ENCODE results near the gene C6. TPM values are rescaled to one million over a fixed set of nuclear protein-coding genes. Genes with fewer than 3 reads are reported as not detected.

Gene C6
- total and polyA plus RNA-seq, 10 of the 15 experiments (the other 5 are each of a cell fraction or from before 2014, with no cell fraction given), result 0.31 TPM; not detected in 9

GRCh38 chr5:41118177-41118576, 95.2 kb downstream of the C6 start:
- ChIA-PET POLR2A (interaction anchor here (0.7 kb wide), 1 partner anchor 407 kb away, joined by 4 read pairs; no protein-coding TSS in a partner anchor), RAD21 (ENCODE audit: unreplicated experiment) (no interaction called here), CTCF (interaction anchor here (0.9 kb wide), 1 partner anchor 214 kb away, joined by 3 read pairs; no protein-coding TSS in a partner anchor), SMC1A (ENCODE audit: uncharacterized antibody, unreplicated experiment) (no interaction called here)
- Histone ChIP-seq H3K9me3 (replicated peaks; ENCODE audit: control insufficient read depth, insufficient read depth, low read length) (no peaks in the 10 kb centered on the region), H4K20me1 (ENCODE audit: control insufficient read depth, insufficient read depth) (no peaks in the 10 kb centered on the region), H3K9ac (ENCODE audit: control insufficient read depth, insufficient read depth, low read length) (no peak overlapping the region), H3K79me2 (ENCODE audit: control insufficient read depth, insufficient read depth, low read length) (no peaks in the 10 kb centered on the region), H3K4me3 (no peak overlapping the region), H3K27me3 (replicated peaks in 1 of 2; ENCODE audit: control insufficient read depth in 2 of 2, insufficient read depth in 2 of 2, low read length in 1 of 2) (no peaks in the 10 kb centered on the region), H3K4me2 (ENCODE audit: control insufficient read depth, insufficient read depth) (no peak overlapping the region), H3K4me1 (ENCODE audit: control insufficient read depth, insufficient read depth, low read length) (no peaks in the 10 kb centered on the region), H3K27ac (ENCODE audit: control insufficient read depth, insufficient read depth) (no peak overlapping the region), H3K36me3 (ENCODE audit: control insufficient read depth in 2 of 2, insufficient read depth in 2 of 2, low read length in 1 of 2) (no peaks in the 10 kb centered on the region), H2AFZ (ENCODE audit: control insufficient read depth, low read depth, low read length) (no peak overlapping the region)
- in situ Hi-C loops (cut with MboI) (no loop called here), intact Hi-C loops (cut with micrococcal nuclease; ENCODE audit: unreplicated experiment) (no loop called here)
- ATAC-seq, result no peak
- TF ChIP-seq EZH2 (IDR thresholded peaks at IDR 0.05; ENCODE audit: borderline replicate concordance, control insufficient read depth, low read depth, low read length) (no peak), CTCF (IDR thresholded peaks at IDR 0.05 in 2 of 3, conservative IDR thresholded peaks at IDR 0.05 in 1 of 3; ENCODE audit: control insufficient read depth in 2 of 3, extremely low read depth in 1 of 3, insufficient read depth in 1 of 3, low read depth in 3 of 3, low read length in 3 of 3) (no peak), MLLT1 (IDR thresholded peaks at IDR 0.05) (no peak), POLR2AphosphoS5 (IDR thresholded peaks at IDR 0.05; ENCODE audit: low read length) (no peak), ZBTB4 (CRISPR knock-in tag; IDR thresholded peaks at IDR 0.05) (no peak)
- FAIRE-seq, result no peak
- WGBS (ENCODE audit: insufficient coverage, insufficient replicate concordance, low lambda C conversion rate, missing lambda C conversion rate), result 37% methylated on average over 3 of the region's 3 CpGs
- BruUV-seq (replicated peaks), result no TSS peak
- no peak for DNase-seq (ENCODE audit: low read depth, low spot score)
